AML-193 (cell line): ENCODE results near the gene ADGRE3.
"Not testable (repeated sequence)": the region's sequence is repeated elsewhere in the genome, so short reads cannot be mapped to it uniquely, and the experiment has no call there.

Source experiments
- DNase-seq, 2 experiments: peaks; one replicate each; lab custom pipeline; 2025; lab: John Stamatoyannopoulos, UW

ADGRE3 gene

GRCh38 chr19:14603990-14604387 is 70.7 kb downstream of the ADGRE3 start:
- DNase-seq: no peak

GRCh38 chr19:14599548-14600147 is 75.0 kb downstream of the ADGRE3 start:
- DNase-seq: no peak

- no peak for DNase-seq
These were observed 79.1 kb downstream of the ADGRE3 start for GRCh38 chr19:14595558-14595957.

DNA sequence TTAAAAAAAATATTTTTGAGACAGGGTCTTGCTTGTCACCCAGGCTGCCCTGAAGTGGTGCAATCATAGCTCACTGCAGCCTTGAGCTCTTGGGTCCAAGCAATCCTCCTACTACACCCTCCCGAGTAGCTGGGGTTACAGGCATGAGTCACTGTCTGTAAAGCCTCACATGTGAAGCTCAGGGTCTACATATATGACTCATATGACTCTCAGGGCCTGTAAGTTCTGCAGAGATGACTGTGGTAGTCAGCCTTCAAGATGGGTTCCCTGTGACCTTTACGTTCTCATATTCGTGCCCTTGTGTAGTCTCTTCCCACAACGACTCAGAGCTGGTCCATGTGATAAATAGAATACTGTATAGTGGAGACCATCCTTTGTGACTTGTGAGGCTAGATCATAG is 85.2 kb downstream of the ADGRE3 start:
- not testable (repeated sequence) for DNase-seq

- DNase-seq: not testable (repeated sequence)
These were observed 89.5 kb downstream of the ADGRE3 start for GRCh38 chr19:14585187-14585586.

DNA sequence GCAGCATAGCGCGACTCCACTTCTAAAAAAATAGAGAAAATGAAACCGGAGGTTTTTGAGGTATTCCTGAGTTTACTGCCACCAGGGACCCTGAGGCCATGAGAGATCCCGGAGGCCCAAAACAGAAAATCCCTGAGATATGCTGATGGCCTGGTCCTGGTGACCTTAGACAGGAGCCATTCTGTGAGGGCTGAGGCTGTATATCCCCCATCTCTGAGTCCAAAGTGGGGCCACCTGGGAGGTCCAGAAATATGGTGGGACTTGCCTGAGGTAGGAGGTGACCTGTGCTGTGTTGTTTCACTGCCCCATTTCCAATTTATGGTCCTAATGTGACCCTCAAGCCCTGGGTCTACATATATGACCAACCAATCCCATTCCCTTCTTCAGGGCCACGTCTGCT is 90.3 kb downstream of the ADGRE3 start:
- not testable (repeated sequence) for DNase-seq

- no peak for DNase-seq
These were observed 91.7 kb downstream of the ADGRE3 start, which contains the start of gene CLEC17A for GRCh38 chr19:14582894-14583340. Gene CLEC17A (plus strand): TSS chr19:14583084. CDS start chr19:14583161, 77 bp downstream.

DNA sequence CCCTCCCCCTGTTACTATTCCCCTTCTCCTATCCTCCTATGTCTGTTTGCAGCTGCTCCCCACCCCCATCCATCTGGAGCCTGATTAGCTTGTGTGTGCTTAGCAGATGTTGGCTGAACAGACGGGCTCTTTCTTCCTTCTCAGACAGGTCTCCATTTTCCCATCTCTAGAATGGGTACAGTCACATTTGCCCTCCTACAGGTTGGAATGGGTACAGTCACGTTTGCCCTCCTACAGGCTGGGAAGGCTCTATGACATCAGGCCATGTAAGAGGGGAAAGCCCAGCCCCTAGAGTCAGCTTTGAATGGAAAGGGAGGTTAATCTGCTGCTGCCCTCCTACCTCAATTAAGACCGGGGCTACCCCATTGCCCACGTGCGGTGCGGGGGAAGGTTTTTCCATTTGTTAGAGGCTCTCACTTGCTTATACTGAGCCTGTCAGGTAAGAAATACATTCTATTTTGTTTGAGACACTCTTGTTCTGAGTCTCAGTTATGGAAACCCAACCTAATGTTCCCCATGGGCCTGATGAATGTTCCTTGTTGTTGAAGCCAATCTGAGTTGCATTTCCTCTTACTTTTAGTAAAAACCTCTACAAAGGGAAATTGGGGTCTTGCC is 93.9 kb downstream of the ADGRE3 start:
- DNase-seq: no peak

- DNase-seq: no peak
These were observed 96.7 kb downstream of the ADGRE3 start for GRCh38 chr19:14577885-14578427.

GRCh38 chr19:14577264-14577663 is 97.4 kb downstream of the ADGRE3 start:
- DNase-seq: no peak

GRCh38 chr19:14576363-14576762 is 98.3 kb downstream of the ADGRE3 start:
- DNase-seq: no peak

- DNase-seq: no peak
These were observed 99.1 kb downstream of the ADGRE3 start for GRCh38 chr19:14575428-14575980.

- peak; percentile 91 to 93 for DNase-seq
These were observed 102.8 kb downstream of the ADGRE3 start, which contains the start of gene NDUFB7 for GRCh38 chr19:14571695-14572490. Gene NDUFB7 (minus strand): TSS chr19:14572066. CDS start chr19:14572000, 66 bp downstream.

DNA sequence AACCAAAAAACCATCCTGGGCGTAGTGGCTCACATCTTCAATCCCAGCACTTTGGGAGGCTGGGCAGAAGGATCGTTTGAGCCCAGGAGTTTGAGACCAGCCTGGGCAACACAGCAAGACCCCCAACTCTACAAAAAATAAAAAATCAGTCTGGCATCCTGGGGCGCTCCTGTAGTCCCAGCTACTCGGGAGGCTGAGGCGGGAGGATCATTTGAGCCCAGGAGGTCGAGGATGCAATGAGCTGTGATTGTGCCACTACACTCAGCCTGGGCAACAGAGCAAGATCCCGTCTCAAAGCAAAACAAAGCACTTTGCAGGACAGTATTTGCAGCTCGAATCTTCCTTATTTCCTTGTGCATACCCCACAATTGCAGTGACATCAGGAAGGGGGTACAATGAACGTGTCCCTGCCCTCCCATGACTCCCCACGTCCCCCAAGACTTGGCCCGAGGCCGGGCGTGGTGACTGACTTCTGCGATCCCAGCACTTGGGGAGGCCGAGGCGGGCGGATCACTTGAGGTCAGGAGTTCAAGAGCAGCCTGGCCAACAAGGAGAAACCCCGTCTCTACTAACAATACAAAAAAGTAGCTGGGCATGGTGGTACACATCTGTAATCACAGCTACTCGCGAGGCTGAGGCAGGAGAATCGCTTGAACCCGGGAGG is 103.6 kb downstream of the ADGRE3 start:
- no peak for DNase-seq
